Measurements from ENCODE around the gene RNASEL.

- no peak for TF ChIP-seq POLR2A (IDR thresholded peaks at IDR 0.05)
- no peak for TF ChIP-seq CTCF (IDR thresholded peaks at IDR 0.05)
These were observed 26.0 kb downstream of the RNASEL start for GRCh38 chr1:182563095-182563494.

Measured in body of pancreas (tissue), 4 donors.